Measurements from ENCODE around the gene CREB3L4.
"Not testable (repeated sequence)": the region's sequence is repeated elsewhere in the genome, so short reads cannot be mapped to it uniquely, and the experiment has no call there.

CREB3L4 gene

GRCh38 chr1:154006136-154006535 is 38.4 kb downstream of the CREB3L4 start:
- no peak for DNase-seq
- H3K9me3 Mint-ChIP-seq = no peaks in the 10 kb centered on the region
- H3K4me3 Mint-ChIP-seq = no peak overlapping the region
- no peak overlapping the region for H3K27ac Mint-ChIP-seq
- H3K27me3 Mint-ChIP-seq (ENCODE audit: low read depth, poor library complexity) = no peaks in the 10 kb centered on the region
- H3K36me3 Mint-ChIP-seq (ENCODE audit: low read depth) = no peaks in the 10 kb centered on the region
- TF ChIP-seq CTCF (IDR thresholded peaks at IDR 0.05) = no peak
- H3K4me1 Mint-ChIP-seq = no peaks in the 10 kb centered on the region

- Mint-ChIP-seq H3K36me3 (ENCODE audit: low read depth) (no peaks in the 10 kb centered on the region), H3K27ac (no peak overlapping the region), H3K4me3 (no peak overlapping the region), H3K4me1 (no peaks in the 10 kb centered on the region), H3K9me3 (no peaks in the 10 kb centered on the region), H3K27me3 (ENCODE audit: low read depth, poor library complexity) (peaks cover 3% of the 10 kb centered on the region)
- TF ChIP-seq CTCF (IDR thresholded peaks at IDR 0.05) = no peak
- no peak for DNase-seq
Measured at GRCh38 chr1:154012129-154012528, 44.4 kb downstream of the CREB3L4 start.

DNA sequence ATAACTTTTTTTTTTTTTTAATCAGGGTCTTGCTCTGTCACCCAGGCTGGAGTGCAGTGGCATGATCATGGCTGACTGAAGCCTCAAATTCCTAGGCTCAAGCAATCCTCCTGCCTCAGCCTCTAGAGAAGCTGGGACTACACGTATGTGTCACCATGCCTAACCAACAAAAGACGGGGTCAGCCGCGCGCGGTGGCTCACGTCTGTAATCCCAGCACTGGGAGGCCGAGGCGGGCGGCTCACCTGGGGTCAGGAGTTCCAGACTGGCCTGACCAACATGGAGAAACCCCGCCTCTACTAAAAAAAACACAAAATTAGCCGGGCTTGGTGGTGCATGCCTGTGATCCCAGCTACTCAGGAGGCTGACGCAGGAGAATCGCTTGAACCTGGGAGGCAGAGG is 44.8 kb downstream of the CREB3L4 start:
- not testable (repeated sequence) for H3K36me3 Mint-ChIP-seq (ENCODE audit: low read depth); H3K27me3 Mint-ChIP-seq (ENCODE audit: low read depth, poor library complexity); DNase-seq; H3K4me3 Mint-ChIP-seq; H3K27ac Mint-ChIP-seq; H3K4me1 Mint-ChIP-seq; H3K9me3 Mint-ChIP-seq

DNA sequence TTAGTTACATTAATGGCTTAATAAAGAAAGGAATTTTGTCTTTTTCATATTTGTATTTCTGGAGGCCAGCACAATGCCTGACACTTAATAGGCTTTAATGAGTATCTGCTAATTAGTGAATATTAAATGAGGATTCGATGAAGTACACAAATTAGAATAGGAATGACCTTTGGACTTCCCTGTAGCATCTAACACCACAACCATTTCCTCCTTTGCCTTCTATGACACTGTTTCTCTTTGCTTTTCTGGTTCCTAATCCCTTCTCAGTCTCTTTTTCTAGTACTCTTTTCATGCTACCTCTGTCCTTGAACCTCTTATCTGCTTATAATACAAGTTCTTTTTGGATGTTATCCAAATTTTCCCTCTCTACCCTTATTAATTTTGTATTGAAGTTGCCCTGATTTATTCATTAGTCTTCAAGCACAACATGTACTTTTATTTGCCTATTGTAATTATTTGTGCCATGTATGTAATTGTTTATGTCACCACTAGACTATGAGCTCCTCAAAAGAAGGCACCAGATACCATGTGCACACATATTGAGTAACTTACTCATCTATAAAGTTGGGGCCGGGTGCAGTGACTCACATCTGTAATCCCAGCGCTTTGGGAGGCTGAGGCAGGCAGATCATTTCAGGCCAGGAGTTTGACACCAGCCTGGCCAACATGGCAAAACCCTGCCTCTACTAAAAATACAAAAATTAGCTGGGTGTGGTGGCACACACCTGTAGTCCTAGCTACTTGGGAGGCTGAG is 46.6 kb downstream of the CREB3L4 start:
- Mint-ChIP-seq H3K4me1 (no peaks in the 10 kb centered on the region), H3K27me3 (ENCODE audit: low read depth, poor library complexity) (peaks cover 10% of the 10 kb centered on the region), H3K9me3 (no peaks in the 10 kb centered on the region), H3K4me3 (no peak overlapping the region), H3K27ac (no peak overlapping the region), H3K36me3 (ENCODE audit: low read depth) (no peaks in the 10 kb centered on the region)
- DNase-seq = no peak
- no peak for TF ChIP-seq CTCF (IDR thresholded peaks at IDR 0.05)

DNA sequence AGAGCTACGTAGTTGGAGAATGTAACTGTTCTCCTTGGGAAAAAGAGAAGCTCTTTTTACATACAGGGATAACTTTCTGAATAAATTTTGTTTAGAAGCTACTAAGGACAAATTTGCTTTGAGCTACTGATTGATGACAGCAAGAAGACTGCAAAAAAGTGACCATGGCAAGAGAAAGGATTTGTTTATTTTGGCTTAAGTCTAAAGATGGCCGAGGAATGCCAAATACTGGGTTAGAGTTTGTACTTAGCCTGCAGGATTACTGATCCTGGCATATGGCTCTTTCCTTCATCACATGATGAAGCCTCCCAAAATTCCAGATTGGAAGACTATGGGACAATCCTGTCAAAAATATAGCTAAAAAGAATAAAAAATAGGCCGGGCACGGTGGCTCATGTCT is 51.6 kb downstream of the CREB3L4 start:
- no peaks in the 10 kb centered on the region for H3K4me1 Mint-ChIP-seq
- no peak for TF ChIP-seq CTCF (IDR thresholded peaks at IDR 0.05)
- H3K9me3 Mint-ChIP-seq = no peaks in the 10 kb centered on the region
- no peak overlapping the region for H3K4me3 Mint-ChIP-seq
- H3K27ac Mint-ChIP-seq = no peak overlapping the region
- DNase-seq = no peak
- H3K36me3 Mint-ChIP-seq (ENCODE audit: low read depth) = no peaks in the 10 kb centered on the region
- peaks cover 10% of the 10 kb centered on the region for H3K27me3 Mint-ChIP-seq (ENCODE audit: low read depth, poor library complexity)

- H3K36me3 Mint-ChIP-seq (ENCODE audit: low read depth) = no peaks in the 10 kb centered on the region
- H3K4me3 Mint-ChIP-seq = no peak overlapping the region
- no peaks in the 10 kb centered on the region for H3K9me3 Mint-ChIP-seq
- no peak for TF ChIP-seq CTCF (IDR thresholded peaks at IDR 0.05)
- DNase-seq = no peak
- H3K27me3 Mint-ChIP-seq (ENCODE audit: low read depth, poor library complexity) = peaks cover 10% of the 10 kb centered on the region
- H3K27ac Mint-ChIP-seq = no peak overlapping the region
- no peaks in the 10 kb centered on the region for H3K4me1 Mint-ChIP-seq
Measured at GRCh38 chr1:154019940-154020339, 52.2 kb downstream of the CREB3L4 start.

Data from nephron progenitor cell (in vitro differentiated cells).